Gastrocnemius medialis (tissue), 4 donors: ENCODE data around the gene PSMD10.

Experiments used
- CTCF ChIP-seq, 5 experiments: fragments of 450-650 bp in 3 of 5; fragments of 200-600 bp in 2 of 5; sonication (generic) in 2 of 5; IDR thresholded peaks in 4 of 5; conservative IDR thresholded peaks in 1 of 5; 1 replicate in 4 of 5; 2 replicates in 1 of 5; pipeline ENCODE4 v1.5.1; 2016 to 2019; ENCODE audit warnings: antibody characterized with exemption in 5 of 5, mild to moderate bottlenecking in 3 of 5, moderate library complexity in 3 of 5
- POLR2A ChIP-seq, 2 donors: fragments of 450-650 bp; IDR thresholded peaks; one replicate each; pipeline ENCODE4 v1.6.1; 2017; ENCODE audit warnings: antibody characterized with exemption in 2 of 2, mild to moderate bottlenecking in 2 of 2, moderate library complexity in 2 of 2

GRCh38 chrX:108132876-108133275 lies 41.5 kb upstream of the PSMD10 start:
- TF ChIP-seq CTCF (IDR thresholded peaks at IDR 0.05 in 4 of 5, conservative IDR thresholded peaks at IDR 0.05 in 1 of 5) (no peak), POLR2A (IDR thresholded peaks at IDR 0.05) (no peak)
